GM12878 (cell line): ENCODE results near the gene ABCF1. TPM values are rescaled to one million over a fixed set of nuclear protein-coding genes. Genes with fewer than 3 reads are reported as not detected.

Source experiments
- ATF7 ChIP-seq: fragments of 450-650 bp; IDR thresholded peaks from 2 replicates; pipeline ENCODE4 v1.6.1; 2016; ENCODE audit warnings: low read depth, mild to moderate bottlenecking
- CBFB ChIP-seq: IDR thresholded peaks from 2 replicates; pipeline ENCODE4 v1.6.1; 2016; ENCODE audit warnings: antibody characterized with exemption, low read depth
- ETV6 ChIP-seq, 2 experiments: fragments of 450-650 bp in 1 of 2; IDR thresholded peaks in 1 of 2; conservative IDR thresholded peaks in 1 of 2; 2 replicates each; pipeline ENCODE4 v1.6.1; 2014; ENCODE audit warnings: antibody characterized with exemption in 1 of 2, borderline replicate concordance in 1 of 2, low read depth in 1 of 2, mild to moderate bottlenecking in 1 of 2, moderate library complexity in 1 of 2
- IRF4 ChIP-seq: IDR thresholded peaks from 2 replicates; pipeline ENCODE4 v1.6.1; 2011; ENCODE audit warnings: low read depth, low read length
- KAT2A ChIP-seq: conservative IDR thresholded peaks from 2 replicates; pipeline ENCODE4 v1.6.1; 2011; ENCODE audit warnings: low read depth, low read length; ENCODE audit not compliant: control insufficient read depth
- MTA3 ChIP-seq: IDR thresholded peaks from 2 replicates; pipeline ENCODE4 v1.6.1; 2012; ENCODE audit warnings: low read length, inconsistent platforms, borderline replicate concordance
- NBN ChIP-seq: fragments of 450-650 bp; IDR thresholded peaks from 2 replicates; pipeline ENCODE4 v1.6.1; 2016
- SMARCA5 ChIP-seq: fragments of 450-650 bp; IDR thresholded peaks from 2 replicates; pipeline ENCODE4 v1.6.1; 2017; ENCODE audit warnings: mild to moderate bottlenecking
- STAT1 ChIP-seq: fragments of 450-650 bp; conservative IDR thresholded peaks from 2 replicates; pipeline ENCODE4 v1.6.1; 2014; ENCODE audit warnings: antibody characterized with exemption, mild to moderate bottlenecking
- TCF7 ChIP-seq: IDR thresholded peaks from 2 replicates; pipeline ENCODE4 v1.6.1; 2014; ENCODE audit warnings: antibody characterized with exemption, borderline replicate concordance
- polyA plus RNA-seq, 11 experiments: library from polyadenylated mRNA; depleted of rRNA in 4 of 11; unstranded in 6 of 11; stranded (reverse) in 5 of 11; fragments of >200 nt; fragmentation: Nextera tagmentation in 4 of 11; fragmentation: Illumina TruSeq in 1 of 11; extraction: Ambion mirVana in 4 of 11; extraction: Trizol in 1 of 11; gene quantifications; 1 replicate in 1 of 11; 2 replicates in 10 of 11; pipeline versions ENCODE4 v1.2.1 to v1.2.3, GENCODE V29; 2011 to 2016; ENCODE audit warnings: inconsistent platforms in 2 of 11, missing spikeins in 2 of 11, low read depth in 1 of 11
- total RNA-seq, 4 experiments: library from RNA; depleted of rRNA in 3 of 4; stranded (reverse); fragments of >200 nt in 3 of 4; fragmentation: Illumina TruSeq in 1 of 4; extraction: Trizol in 1 of 4; gene quantifications; 2 replicates each; pipeline versions ENCODE4 v1.2.1 to v1.2.3, GENCODE V29; 2013 to 2021
- TF ChIP-seq, protein P1 (sequence below): IDR thresholded peaks from 2 replicates; pipeline ENCODE4 v1.6.1; 2012; ENCODE audit warnings: improper control_type of control experiment, low read depth, low read length; ENCODE audit not compliant: insufficient replicate concordance
- TF ChIP-seq, protein P2 (sequence below): IDR thresholded peaks from 2 replicates; pipeline ENCODE4 v1.6.1; 2012; ENCODE audit warnings: low read length, inconsistent platforms

The ABCF1 gene
- total and polyA plus RNA-seq, 10 of the 15 experiments (the other 5 are each of a cell fraction or from before 2014, with no cell fraction given): 21.3 to 79.6 (median 55.9) TPM

DNA sequence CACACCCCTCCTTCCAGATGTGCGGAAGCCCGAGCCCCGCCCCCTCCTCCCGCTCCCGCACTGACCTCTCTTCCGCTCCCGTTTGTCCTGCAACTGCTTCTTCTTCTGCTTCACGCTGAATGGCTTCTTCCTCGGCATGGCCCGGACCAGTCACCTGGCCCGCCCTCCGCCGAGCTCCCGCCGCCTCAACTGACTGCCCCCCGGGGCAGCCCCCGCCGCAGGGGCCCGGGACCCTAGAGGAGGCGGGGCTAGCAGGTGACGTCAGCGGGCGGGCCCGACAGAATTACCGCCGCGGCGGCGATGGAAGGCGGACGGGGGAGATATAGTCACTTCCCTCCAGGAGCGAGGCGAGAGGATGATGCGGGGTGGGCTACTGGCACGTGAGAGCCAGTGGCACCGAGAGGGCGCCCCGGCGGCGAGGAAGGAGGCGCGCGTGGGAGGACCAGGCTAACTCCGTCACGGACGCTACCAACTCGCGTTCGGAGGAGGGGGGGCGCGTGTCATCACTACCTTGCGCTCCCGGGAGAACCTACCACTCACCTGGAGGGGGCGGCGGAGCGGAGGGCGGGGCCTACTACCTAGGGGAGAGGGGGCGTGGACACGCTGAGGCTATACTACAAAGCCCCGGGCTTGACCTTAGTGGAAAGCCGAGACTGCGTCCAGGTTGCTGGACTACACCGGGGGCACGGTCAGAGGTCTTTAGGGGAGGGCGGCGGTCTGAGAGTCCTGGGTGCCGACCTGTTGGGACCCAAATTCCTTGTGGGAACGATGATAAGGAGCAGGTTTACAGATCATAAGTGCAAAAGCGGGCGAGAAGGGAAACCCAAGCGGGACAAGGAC, 15.0 kb upstream of the ABCF1 start, which contains the start of gene GNL1 (continued):
- TF ChIP-seq, protein P1, sequence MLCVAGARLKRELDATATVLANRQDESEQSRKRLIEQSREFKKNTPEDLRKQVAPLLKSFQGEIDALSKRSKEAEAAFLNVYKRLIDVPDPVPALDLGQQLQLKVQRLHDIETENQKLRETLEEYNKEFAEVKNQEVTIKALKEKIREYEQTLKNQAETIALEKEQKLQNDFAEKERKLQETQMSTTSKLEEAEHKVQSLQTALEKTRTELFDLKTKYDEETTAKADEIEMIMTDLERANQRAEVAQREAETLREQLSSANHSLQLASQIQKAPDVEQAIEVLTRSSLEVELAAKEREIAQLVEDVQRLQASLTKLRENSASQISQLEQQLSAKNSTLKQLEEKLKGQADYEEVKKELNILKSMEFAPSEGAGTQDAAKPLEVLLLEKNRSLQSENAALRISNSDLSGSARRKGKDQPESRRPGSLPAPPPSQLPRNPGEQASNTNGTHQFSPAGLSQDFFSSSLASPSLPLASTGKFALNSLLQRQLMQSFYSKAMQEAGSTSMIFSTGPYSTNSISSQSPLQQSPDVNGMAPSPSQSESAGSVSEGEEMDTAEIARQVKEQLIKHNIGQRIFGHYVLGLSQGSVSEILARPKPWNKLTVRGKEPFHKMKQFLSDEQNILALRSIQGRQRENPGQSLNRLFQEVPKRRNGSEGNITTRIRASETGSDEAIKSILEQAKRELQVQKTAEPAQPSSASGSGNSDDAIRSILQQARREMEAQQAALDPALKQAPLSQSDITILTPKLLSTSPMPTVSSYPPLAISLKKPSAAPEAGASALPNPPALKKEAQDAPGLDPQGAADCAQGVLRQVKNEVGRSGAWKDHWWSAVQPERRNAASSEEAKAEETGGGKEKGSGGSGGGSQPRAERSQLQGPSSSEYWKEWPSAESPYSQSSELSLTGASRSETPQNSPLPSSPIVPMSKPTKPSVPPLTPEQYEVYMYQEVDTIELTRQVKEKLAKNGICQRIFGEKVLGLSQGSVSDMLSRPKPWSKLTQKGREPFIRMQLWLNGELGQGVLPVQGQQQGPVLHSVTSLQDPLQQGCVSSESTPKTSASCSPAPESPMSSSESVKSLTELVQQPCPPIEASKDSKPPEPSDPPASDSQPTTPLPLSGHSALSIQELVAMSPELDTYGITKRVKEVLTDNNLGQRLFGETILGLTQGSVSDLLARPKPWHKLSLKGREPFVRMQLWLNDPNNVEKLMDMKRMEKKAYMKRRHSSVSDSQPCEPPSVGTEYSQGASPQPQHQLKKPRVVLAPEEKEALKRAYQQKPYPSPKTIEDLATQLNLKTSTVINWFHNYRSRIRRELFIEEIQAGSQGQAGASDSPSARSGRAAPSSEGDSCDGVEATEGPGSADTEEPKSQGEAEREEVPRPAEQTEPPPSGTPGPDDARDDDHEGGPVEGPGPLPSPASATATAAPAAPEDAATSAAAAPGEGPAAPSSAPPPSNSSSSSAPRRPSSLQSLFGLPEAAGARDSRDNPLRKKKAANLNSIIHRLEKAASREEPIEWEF: no peak
- TF ChIP-seq MTA3 (no peak), IRF4 (peak; percentile 11; the same call in 1 of the 2 replicates), ATF7 (peak; percentile 99), KAT2A (no peak), SMARCA5 (peak; percentile 94), ETV6 (conservative IDR thresholded peaks at IDR 0.05 in 1 of 2, IDR thresholded peaks at IDR 0.05 in 1 of 2; ENCODE audit: borderline replicate concordance in 1 of 2, low read depth in 1 of 2) (no peak), NBN (peak; percentile 72), STAT1 (no peak; the same call in 1 of the 2 replicates), TCF7 (no peak), CBFB (no peak; the same call in 1 of the 2 replicates)
- TF ChIP-seq, protein P2, sequence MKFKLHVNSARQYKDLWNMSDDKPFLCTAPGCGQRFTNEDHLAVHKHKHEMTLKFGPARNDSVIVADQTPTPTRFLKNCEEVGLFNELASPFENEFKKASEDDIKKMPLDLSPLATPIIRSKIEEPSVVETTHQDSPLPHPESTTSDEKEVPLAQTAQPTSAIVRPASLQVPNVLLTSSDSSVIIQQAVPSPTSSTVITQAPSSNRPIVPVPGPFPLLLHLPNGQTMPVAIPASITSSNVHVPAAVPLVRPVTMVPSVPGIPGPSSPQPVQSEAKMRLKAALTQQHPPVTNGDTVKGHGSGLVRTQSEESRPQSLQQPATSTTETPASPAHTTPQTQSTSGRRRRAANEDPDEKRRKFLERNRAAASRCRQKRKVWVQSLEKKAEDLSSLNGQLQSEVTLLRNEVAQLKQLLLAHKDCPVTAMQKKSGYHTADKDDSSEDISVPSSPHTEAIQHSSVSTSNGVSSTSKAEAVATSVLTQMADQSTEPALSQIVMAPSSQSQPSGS: peak; percentile 18; the same call in 1 of the 2 replicates
